Epithelial cell of proximal tubule (primary cell): ENCODE data around the gene CLEC3B. TPM values are rescaled to one million over a fixed set of nuclear protein-coding genes. Genes with fewer than 3 reads are reported as not detected.

ENCODE experiments used
- DNase-seq: peaks from one replicate; pipeline ENCODE4 v3.0.0-alpha.2; 2011; ENCODE audit warnings: low read depth
- H3K4me3 ChIP-seq: 2 replicates; pipeline ENCODE4 v1.5.1; 2011; ENCODE audit warnings: low read depth, mild to moderate bottlenecking, low read length
- CTCF ChIP-seq: conservative IDR thresholded peaks from 2 replicates; pipeline ENCODE4 v1.5.1; 2012; ENCODE audit warnings: low read depth, mild to moderate bottlenecking, low read length
- total RNA-seq: library from RNA; depleted of rRNA; stranded (reverse); fragments of >200 nt; gene quantifications from 2 replicates; pipeline ENCODE4 v1.2.3, GENCODE V29; 2015

CLEC3B gene
- total RNA-seq, 1 donor from 2014 or later, result not detected

GRCh38 chr3:45060165-45060892, 34.2 kb downstream of the CLEC3B start:
- H3K4me3 ChIP-seq, result no peak overlapping the region
- no peak for TF ChIP-seq CTCF
- DNase-seq, result no peak

- DNase-seq, result no peak
- no peak for TF ChIP-seq CTCF
Measured at GRCh38 chr3:45062697-45063070, 36.6 kb downstream of the CLEC3B start.

GRCh38 chr3:45064512-45065372, 38.6 kb downstream of the CLEC3B start:
- no peak for DNase-seq
- no peak overlapping the region for H3K4me3 ChIP-seq

More at GRCh38 chr3:45062697-45063070, 36.6 kb downstream of the CLEC3B start:
- H3K4me3 ChIP-seq, result no peak overlapping the region

GRCh38 chr3:45065373-45065720, 39.2 kb downstream of the CLEC3B start:
- no peak for TF ChIP-seq CTCF
- DNase-seq, result no peak
- H3K4me3 ChIP-seq, result no peak overlapping the region

More at GRCh38 chr3:45064512-45065372, 38.6 kb downstream of the CLEC3B start:
- TF ChIP-seq CTCF, result no peak

GRCh38 chr3:45066109-45066801, 40.2 kb downstream of the CLEC3B start:
- no peak overlapping the region for H3K4me3 ChIP-seq
- no peak for DNase-seq
- no peak for TF ChIP-seq CTCF

- TF ChIP-seq CTCF, result no peak
- no peak overlapping the region for H3K4me3 ChIP-seq
- DNase-seq, result no peak
Measured at GRCh38 chr3:45067486-45067885, 41.4 kb downstream of the CLEC3B start.
